SKM-1 (cell line): ENCODE results near the gene CAPZA2.

Experiments used
- DNase-seq: peaks from one replicate; lab custom pipeline; 2025; ENCODE audit not compliant: unreplicated experiment; lab: John Stamatoyannopoulos, UW

The CAPZA2 gene

DNA sequence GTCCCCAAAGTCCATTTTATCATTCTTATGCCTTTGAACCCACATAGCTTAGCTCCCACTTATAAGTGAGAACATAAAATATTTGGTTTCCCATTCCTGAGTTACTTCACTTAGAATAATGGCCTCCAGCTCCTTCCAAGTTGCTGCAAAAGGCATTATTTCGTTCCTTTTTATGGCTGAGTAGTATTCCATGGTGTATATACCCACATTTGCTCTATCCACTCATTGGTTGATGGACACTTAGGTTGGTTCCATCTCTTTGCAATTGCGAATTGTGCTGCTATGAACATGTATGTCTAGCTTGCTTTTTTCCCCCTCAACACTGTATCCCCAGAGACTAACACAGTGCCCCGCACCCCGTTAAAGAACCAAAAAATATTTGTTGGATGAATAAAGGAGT is 670 bp upstream of the CAPZA2 start:
- no peak for DNase-seq

- DNase-seq, result peak; percentile 61
Measured at GRCh38 chr7:116862951-116863670, 724 bp downstream of the CAPZA2 start.

DNA sequence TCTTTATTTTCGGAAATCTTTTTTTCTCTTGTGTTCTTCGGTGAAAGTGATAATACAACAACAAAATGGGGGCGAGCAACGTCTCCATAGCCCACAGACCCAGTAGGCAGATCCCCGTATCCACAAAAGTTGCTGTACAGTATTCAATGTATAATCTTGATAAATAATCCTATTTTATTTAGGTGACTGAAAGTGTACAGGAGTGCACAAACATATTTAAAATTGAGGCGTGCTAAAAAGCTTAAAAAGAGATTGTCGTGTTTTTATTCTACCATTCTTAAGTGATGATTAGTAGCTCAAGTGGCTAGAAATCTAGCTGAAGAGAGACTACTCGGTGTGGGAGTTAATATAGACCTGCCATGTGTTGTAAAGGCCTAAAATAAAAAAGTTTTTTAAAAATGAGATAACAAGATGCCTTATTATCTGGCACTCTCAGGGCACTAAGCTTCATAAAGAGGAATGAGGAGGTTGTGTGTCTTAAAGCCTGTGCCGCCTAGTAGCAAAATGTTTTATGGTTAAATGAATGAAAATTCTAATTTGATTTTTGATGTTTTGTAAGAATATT is 1.6 kb downstream of the CAPZA2 start:
- no peak for DNase-seq

DNA sequence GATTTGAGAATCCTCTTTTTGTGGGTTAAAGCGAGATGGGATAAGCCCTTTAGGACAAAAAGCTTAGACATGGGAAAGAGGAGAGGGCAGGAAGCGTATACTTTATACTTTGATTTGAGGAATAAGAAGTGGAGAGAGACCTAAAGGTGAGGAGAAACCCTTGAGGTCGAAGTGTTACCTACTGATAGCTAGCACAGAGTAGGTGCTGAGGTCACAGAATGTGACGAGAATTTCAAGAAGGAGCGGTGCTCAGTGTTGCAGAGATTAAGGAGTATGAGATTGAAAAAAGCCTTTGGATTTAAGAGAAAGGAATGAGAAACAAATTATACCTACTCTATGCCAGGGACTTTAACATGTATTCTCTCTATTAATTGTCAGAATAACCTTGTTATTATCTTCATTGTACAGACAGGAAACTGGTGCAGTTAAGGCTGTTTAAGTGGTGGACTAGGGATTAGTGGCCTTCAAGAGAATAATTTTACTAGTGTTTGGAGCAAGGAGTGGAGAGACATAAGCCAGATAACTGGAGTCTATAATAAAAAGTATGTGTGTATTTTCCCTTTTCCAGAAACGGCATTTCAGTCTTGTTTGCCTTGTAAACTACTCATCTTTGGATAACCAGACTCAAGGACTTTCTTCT is 8.8 kb downstream of the CAPZA2 start:
- no peak for DNase-seq

- no peak for DNase-seq
Measured at GRCh38 chr7:116872026-116872425, 9.6 kb downstream of the CAPZA2 start.

- DNase-seq, result no peak
Measured at GRCh38 chr7:116873619-116874018, 11.2 kb downstream of the CAPZA2 start.

- DNase-seq, result no peak
Measured at GRCh38 chr7:116876664-116877442, 14.5 kb downstream of the CAPZA2 start.

DNA sequence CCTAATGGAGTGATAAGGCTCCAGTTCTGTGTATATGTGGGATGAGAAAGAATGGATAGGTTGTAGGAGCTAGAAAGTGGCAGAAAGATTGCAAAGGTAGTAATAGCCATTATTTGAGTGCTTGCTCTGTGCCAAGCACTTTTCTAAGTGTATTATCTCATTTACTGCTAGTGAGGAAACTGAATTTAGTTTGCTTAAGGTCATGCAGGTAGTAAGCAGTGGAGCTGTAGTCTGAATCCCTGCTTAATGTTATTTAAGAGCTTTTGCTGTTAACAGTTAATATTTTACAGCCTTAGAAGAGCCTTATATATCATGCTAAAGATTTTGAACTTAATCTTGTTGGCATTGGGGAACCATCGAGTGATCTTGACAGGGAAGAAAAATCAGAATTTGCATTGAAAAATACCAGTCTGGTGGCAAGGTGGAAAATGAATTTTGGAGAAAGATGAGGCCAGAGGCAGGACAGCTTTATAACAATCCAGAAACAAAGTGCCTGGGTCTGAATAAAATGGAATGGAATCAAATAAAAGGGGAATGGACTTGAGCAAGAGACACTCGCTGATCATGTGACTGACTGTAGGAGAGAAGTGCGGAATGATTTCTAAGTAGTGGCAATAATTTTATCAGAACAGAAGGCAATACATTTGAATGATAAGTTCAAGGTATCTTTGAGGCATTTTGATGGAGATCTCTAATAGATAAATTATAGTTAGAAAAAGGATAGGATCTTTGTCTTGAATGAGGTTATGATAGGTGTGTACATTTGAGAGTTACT is 15.2 kb downstream of the CAPZA2 start:
- DNase-seq, result no peak

- DNase-seq, result no peak
Measured at GRCh38 chr7:116884691-116885090, 22.3 kb downstream of the CAPZA2 start.

DNA sequence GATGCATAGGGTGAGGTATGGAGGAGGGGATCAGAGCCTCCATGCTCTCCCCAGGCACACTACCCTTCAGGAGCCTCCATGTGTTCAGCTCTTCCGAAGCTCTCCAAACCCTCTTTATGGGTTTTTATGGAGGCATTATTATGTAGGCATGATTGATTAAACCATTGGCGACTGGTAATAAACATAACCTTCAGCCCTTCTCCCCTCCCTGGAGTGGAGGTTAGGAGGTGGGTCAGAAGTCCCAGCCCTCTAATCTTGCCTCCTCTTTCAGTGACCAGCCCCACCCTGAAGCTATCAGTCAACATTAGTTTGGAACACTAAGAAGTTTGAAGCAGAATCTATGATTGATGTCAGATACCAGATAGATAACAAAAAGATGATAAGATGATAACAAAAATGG is 23.3 kb downstream of the CAPZA2 start:
- no peak for DNase-seq

DNA sequence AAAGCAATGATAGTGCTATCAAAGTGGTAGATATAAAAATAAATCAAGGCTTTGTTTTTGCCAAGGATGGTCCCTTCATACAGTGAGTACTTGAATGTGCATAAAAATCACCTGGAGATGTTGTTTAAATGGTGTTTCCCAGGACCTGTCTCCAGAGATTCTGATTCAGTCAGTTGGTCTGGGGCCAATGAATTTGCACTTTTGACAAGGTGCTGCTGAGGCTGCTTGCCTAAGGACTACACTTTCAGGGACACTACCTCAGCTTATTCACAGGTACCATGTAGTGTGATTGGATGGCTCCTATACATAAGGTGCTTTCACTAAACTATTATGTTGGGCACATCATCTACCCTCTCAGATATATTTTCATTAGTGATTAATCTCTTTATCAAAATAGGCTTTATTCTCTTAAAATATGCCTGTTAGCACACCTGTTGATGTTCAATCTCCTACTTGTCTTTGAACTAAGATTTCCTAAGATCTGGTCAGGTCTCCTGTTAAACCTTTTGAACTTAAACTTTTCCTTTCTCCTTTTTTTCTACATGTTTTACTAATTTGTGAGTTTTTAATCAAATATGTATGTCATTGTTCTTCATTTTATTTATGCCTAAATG is 24.3 kb downstream of the CAPZA2 start:
- no peak for DNase-seq

DNA sequence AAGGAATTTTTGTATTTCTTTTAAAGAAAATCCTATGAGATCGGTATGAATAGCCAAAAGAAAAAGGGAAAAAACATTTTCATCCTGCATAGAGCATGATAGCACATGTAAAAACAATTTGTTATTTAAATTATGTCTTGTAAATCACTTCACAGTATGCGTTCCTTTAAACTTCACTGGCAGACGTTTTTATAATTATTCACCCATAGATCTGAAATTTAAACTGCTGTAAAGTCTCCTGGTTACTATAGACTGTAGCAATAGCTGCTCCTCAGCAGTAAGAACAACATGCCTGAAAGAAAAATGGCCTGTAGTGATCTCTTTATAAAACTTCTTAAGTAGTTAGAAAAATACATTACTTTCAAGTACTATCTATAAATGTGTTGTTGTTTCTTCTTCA is 26.5 kb downstream of the CAPZA2 start:
- DNase-seq, result no peak

- no peak for DNase-seq
Measured at GRCh38 chr7:116895849-116896248, 33.5 kb downstream of the CAPZA2 start.

DNA sequence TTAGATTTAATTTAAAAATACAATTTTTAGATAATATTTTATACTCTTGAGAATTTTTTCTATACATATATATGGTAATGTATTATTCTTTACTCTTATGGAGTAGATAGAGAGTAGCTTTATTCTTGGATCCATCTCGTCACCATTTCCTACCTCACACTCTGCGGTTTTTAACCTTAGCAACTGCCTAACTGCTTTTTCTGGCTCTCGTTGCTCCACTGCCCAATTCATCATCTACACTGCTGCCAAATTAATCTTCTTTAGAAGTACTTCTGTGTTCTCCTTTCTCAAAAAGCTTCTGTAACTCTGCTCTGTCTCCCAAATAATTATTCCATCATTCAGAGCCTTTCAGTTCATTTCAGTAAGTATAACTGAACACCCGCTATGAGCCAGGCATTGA is 35.3 kb downstream of the CAPZA2 start:
- no peak for DNase-seq

DNA sequence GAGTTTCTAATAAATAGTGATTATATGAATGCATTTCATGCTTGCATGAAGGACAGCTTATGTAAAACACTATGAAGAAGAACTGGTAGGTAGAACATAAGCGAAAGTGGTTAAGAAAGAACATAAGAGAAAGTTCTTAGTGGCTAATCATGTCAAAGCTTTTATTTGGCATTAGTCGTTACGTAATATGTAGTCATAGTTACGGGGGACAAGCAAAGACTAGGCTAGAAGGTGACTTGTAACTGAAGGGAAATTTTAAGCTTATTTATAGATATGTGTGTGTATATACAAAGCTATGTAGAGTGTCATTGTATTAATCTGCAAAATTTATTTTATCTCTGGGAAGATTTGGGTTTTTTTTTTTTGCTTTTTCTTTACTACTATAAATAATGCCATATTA is 36.9 kb downstream of the CAPZA2 start:
- no peak for DNase-seq

DNA sequence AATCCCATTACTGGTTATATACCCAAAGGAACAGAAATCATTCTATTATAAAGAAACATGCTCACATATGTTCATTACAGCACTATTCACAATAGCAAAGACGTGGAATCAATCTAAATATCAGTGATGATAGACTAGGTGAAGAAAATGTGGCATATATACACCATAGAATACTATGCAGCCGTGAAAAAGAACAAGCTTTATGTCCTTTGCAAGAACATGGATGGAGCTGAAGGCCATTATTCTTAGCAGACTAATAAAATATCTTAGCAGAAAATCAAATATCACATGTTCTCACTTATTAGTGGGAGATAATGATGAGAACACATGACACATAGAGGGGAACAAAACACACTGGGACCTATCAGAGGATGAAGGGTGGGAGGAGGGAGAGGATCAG is 38.8 kb downstream of the CAPZA2 start:
- no peak for DNase-seq

GRCh38 chr7:116902867-116903266 is 40.5 kb downstream of the CAPZA2 start:
- no peak for DNase-seq

DNA sequence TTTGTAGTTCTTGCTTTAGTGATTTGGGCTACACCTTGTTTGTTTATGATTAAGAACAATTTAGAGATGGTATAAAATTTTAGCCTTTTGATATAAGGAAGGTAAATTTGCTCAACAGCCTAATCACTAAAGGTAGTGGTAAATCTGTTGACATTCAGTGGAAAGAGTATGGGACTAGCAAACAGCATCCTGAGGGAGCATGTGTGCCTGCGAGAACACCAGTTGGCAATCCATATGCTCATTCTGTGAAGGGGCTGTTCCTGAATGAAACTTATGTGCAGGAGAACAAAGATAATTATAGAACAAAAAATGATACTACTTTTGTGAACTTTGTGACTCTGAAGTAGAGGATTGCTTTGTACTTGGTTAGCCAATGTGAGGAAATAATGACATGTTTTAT is 44.0 kb downstream of the CAPZA2 start:
- no peak for DNase-seq

GRCh38 chr7:116910383-116910782 is 48.0 kb downstream of the CAPZA2 start:
- DNase-seq, result no peak

GRCh38 chr7:116911801-116912200 is 49.4 kb downstream of the CAPZA2 start:
- no peak for DNase-seq
